Sigmoid colon (tissue), 4 donors: ENCODE results near the gene RNF7.

Experiments used
- EP300 ChIP-seq, 4 donors: sonication (generic); formaldehyde crosslinking; IDR thresholded peaks; one replicate each; pipeline ENCODE4 v1.6.1; 2017; ENCODE audit warnings: antibody characterized with exemption in 4 of 4
- POLR2A ChIP-seq, 2 donors: fragments of 450-650 bp; IDR thresholded peaks; one replicate each; pipeline ENCODE4 v1.6.1; 2016; ENCODE audit warnings: antibody characterized with exemption in 2 of 2, mild to moderate bottlenecking in 2 of 2, moderate library complexity in 2 of 2
- POLR2AphosphoS5 ChIP-seq, 4 donors: sonication (generic); formaldehyde crosslinking; IDR thresholded peaks; one replicate each; pipeline ENCODE4 v1.6.1; 2017; ENCODE audit warnings: antibody characterized with exemption in 4 of 4
- TF ChIP-seq, protein P1 (sequence below), 4 experiments: fragments of 450-650 bp in 3 of 4; fragments of 200-600 bp in 1 of 4; IDR thresholded peaks; one replicate each; pipeline ENCODE4 v1.5.1; 2016 to 2019; ENCODE audit warnings: antibody characterized with exemption in 4 of 4, mild to moderate bottlenecking in 3 of 4, moderate library complexity in 2 of 4

- TF ChIP-seq POLR2AphosphoS5 (IDR thresholded peaks at IDR 0.05) (no peak), POLR2A (IDR thresholded peaks at IDR 0.05) (no peak), EP300 (IDR thresholded peaks at IDR 0.05) (no peak)
- TF ChIP-seq, protein P1, sequence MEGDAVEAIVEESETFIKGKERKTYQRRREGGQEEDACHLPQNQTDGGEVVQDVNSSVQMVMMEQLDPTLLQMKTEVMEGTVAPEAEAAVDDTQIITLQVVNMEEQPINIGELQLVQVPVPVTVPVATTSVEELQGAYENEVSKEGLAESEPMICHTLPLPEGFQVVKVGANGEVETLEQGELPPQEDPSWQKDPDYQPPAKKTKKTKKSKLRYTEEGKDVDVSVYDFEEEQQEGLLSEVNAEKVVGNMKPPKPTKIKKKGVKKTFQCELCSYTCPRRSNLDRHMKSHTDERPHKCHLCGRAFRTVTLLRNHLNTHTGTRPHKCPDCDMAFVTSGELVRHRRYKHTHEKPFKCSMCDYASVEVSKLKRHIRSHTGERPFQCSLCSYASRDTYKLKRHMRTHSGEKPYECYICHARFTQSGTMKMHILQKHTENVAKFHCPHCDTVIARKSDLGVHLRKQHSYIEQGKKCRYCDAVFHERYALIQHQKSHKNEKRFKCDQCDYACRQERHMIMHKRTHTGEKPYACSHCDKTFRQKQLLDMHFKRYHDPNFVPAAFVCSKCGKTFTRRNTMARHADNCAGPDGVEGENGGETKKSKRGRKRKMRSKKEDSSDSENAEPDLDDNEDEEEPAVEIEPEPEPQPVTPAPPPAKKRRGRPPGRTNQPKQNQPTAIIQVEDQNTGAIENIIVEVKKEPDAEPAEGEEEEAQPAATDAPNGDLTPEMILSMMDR (IDR thresholded peaks at IDR 0.05) = no peak
These were observed 38.2 kb upstream of the RNF7 start for GRCh38 chr3:141699897-141700296.
